K562 (cell line): ENCODE data around the gene TRNT1. TPM values are rescaled to one million over a fixed set of nuclear protein-coding genes. Genes with fewer than 3 reads are reported as not detected.

ENCODE experiments used
- ATAC-seq: fragments of 200-7000 bp; cut with Tn5 transposase; 3 replicates; pipeline ENCODE4 v1.9.1; 2020; ENCODE audit warnings: moderate library complexity
- BruUV-seq: library from RNA; stranded (reverse); fragments of 400-500 nt; replicated peaks from 2 replicates; lab custom pipeline; 2021; lab: Mats Ljungman, UMichigan
- CTCF ChIA-PET: fragments of 300-600 bp; formaldehyde crosslinking; extraction: SDS; loops from one replicate; lab custom pipeline; 2021; ENCODE audit warnings: low intra/inter-chr PET ratio; lab: Yijun Ruan, JAX
- POLR2A ChIA-PET: fragments of 300-600, 350-650 bp; sonication (Branson Sonifier 250); formaldehyde crosslinking; extraction: SDS; loops from one replicate; lab custom pipeline; 2021; ENCODE audit warnings: antibody characterized with exemption, inconsistent platforms; lab: Yijun Ruan, JAX
- DNase-seq, 4 experiments: peaks; one replicate each; pipeline versions ENCODE4 v3.0.0 to v3.0.0-alpha.2; 2011 to 2018; ENCODE audit warnings: low spot score in 3 of 4, mixed read lengths in 3 of 4; ENCODE audit errors: extremely low read depth in 1 of 4
- FAIRE-seq: peaks from 2 replicates; lab custom pipeline; 2011; peaks lifted over from hg19 to GRCh38; lab: Jason Lieb, UNC
- H2AFZ ChIP-seq: 2 replicates; pipeline ENCODE4 v1.6.0; 2011; ENCODE audit warnings: low read depth, low read length, control low read depth, inconsistent platforms
- H3K27ac ChIP-seq: fragments of 200-600 bp; 3 replicates; pipeline ENCODE4 v1.8.0; 2011; ENCODE audit warnings: low read depth, mild to moderate bottlenecking, control low read depth, inconsistent platforms, low read length, moderate library complexity, mixed read lengths; ENCODE audit errors: extremely low read depth
- H3K27me3 ChIP-seq, 2 experiments: fragments of 300-600 bp in 1 of 2; 2 replicates in 1 of 2; 3 replicates in 1 of 2; pipeline versions ENCODE4 v1.6.0 to v1.8.0; 2011; ENCODE audit warnings: inconsistent platforms in 2 of 2, low read length in 2 of 2, mild to moderate bottlenecking in 1 of 2, mixed read lengths in 1 of 2, moderate library complexity in 1 of 2; ENCODE audit not compliant: control insufficient read depth in 2 of 2, insufficient read depth in 2 of 2
- H3K36me3 ChIP-seq: fragments of 300-600 bp; 3 replicates; pipeline ENCODE4 v1.8.0; 2011; ENCODE audit warnings: mild to moderate bottlenecking, low read length, inconsistent platforms; ENCODE audit not compliant: control insufficient read depth, insufficient read depth
- H3K4me1 ChIP-seq, 2 experiments: fragments of 200-600 bp in 1 of 2; replicated peaks in 1 of 2; 2 replicates in 1 of 2; 3 replicates in 1 of 2; pipeline versions ENCODE4 v1.5.1 to v1.8.0; 2011; ENCODE audit warnings: inconsistent platforms in 2 of 2, low read length in 2 of 2, mild to moderate bottlenecking in 1 of 2, mixed read lengths in 1 of 2, moderate library complexity in 1 of 2; ENCODE audit not compliant: control insufficient read depth in 2 of 2, insufficient read depth in 2 of 2
- H3K4me2 ChIP-seq: 2 replicates; pipeline ENCODE4 v1.6.1; 2011; ENCODE audit warnings: low read length, control low read depth, inconsistent platforms, mixed read lengths; ENCODE audit not compliant: insufficient read depth
- H3K4me3 ChIP-seq: fragments of 200-600 bp; sonication (generic), shearing (Covaris generic); 2 replicates; pipeline ENCODE4 v1.5.1; 2016; ENCODE audit warnings: control low read depth, inconsistent platforms
- H3K79me2 ChIP-seq: fragments of 200-600 bp; 3 replicates; pipeline ENCODE4 v1.8.0; 2011; ENCODE audit warnings: low read length, inconsistent platforms; ENCODE audit not compliant: control insufficient read depth, insufficient read depth
- H3K9ac ChIP-seq, 2 experiments: 2 replicates each; pipeline versions ENCODE4 v1.6.0 to v1.6.1; 2011; ENCODE audit warnings: low read depth in 2 of 2, low read length in 2 of 2, control low read depth in 1 of 2, inconsistent platforms in 1 of 2, mild to moderate bottlenecking in 1 of 2, mixed read lengths in 1 of 2; ENCODE audit not compliant: insufficient read depth in 1 of 2
- H3K9me1 ChIP-seq: one replicate; pipeline ENCODE4 v1.6.0; 2011; ENCODE audit warnings: inconsistent platforms, mild to moderate bottlenecking, low read length, moderate library complexity; ENCODE audit not compliant: control insufficient read depth, insufficient read depth
- H3K9me3 ChIP-seq: replicated peaks from 2 replicates; pipeline ENCODE4 v1.5.1; 2011; ENCODE audit warnings: low read depth, low read length, inconsistent platforms; ENCODE audit not compliant: control insufficient read depth, insufficient read depth
- H4K20me1 ChIP-seq: replicated peaks from 2 replicates; pipeline ENCODE4 v1.6.1; 2011; ENCODE audit warnings: low read length, inconsistent platforms, mixed read lengths; ENCODE audit not compliant: control insufficient read depth, insufficient read depth
- CBFA2T3 ChIP-seq: fragments of 450-650 bp; IDR thresholded peaks from 2 replicates; pipeline ENCODE4 v1.6.1; 2017
- CTBP1 ChIP-seq: fragments of 450-650 bp; IDR thresholded peaks from 2 replicates; pipeline ENCODE4 v1.6.1; 2016; ENCODE audit warnings: borderline replicate concordance
- FUS ChIP-seq: fragments of 200-400 bp; formaldehyde crosslinking; optimal IDR thresholded peaks from 2 replicates; pipeline ENCODE3; 2017; ENCODE audit warnings: low read depth, low read length
- KDM5B ChIP-seq: fragments of 200-600 bp; sonication (generic); IDR thresholded peaks from 2 replicates; pipeline ENCODE4 v1.6.1; 2012; ENCODE audit warnings: low read depth, mild to moderate bottlenecking, moderate library complexity, low read length, control low read depth, inconsistent platforms; ENCODE audit not compliant: insufficient replicate concordance
- RAD21 ChIP-seq, 2 experiments: fragments of 250-450 bp in 1 of 2; fragments of 450-650 bp in 1 of 2; sonication (Bioruptor Pico) in 1 of 2; formaldehyde crosslinking in 1 of 2; IDR thresholded peaks in 1 of 2; conservative IDR thresholded peaks in 1 of 2; 2 replicates each; pipeline versions ENCODE4 v1.4.0 to v1.8.0; 2020 to 2022; ENCODE audit warnings: mild to moderate bottlenecking in 2 of 2, moderate library complexity in 1 of 2
- ZNF444 ChIP-seq: fragments of 250-450 bp; sonication (Bioruptor Pico); IDR thresholded peaks from 2 replicates; pipeline ENCODE4 v1.4.0; 2020; ENCODE audit warnings: mild to moderate bottlenecking, moderate library complexity
- ZNF551 ChIP-seq: fragments of 250-450 bp; sonication (Bioruptor Pico); IDR thresholded peaks from 2 replicates; pipeline ENCODE4 v1.5.0; 2021; ENCODE audit warnings: mild to moderate bottlenecking, moderate library complexity
- ZNF707 ChIP-seq: fragments of 250-450 bp; sonication (Bioruptor Pico); conservative IDR thresholded peaks from 2 replicates; pipeline ENCODE4 v1.8.0; 2022; ENCODE audit warnings: inconsistent platforms, mild to moderate bottlenecking, moderate library complexity
- in situ Hi-C: fragments of 300-500 bp; cut with MboI; formaldehyde crosslinking; loops from 4 replicates; pipeline ENCODE4 v1.15.0; 2018; ENCODE audit warnings: inconsistent platforms, mixed read lengths
- intact Hi-C: fragments of 100-400 bp; cut with micrococcal nuclease; formaldehyde crosslinking; loops from 2 replicates; pipeline ENCODE4 v1.14.2; 2022
- polyA plus RNA-seq, 8 experiments: library from polyadenylated mRNA; depleted of rRNA in 4 of 8; stranded (reverse) in 5 of 8; unstranded in 3 of 8; fragments of >200 nt; fragmentation: Nextera tagmentation in 2 of 8; fragmentation: Illumina TruSeq in 1 of 8; extraction: Ambion mirVana in 2 of 8; extraction: Trizol in 1 of 8; gene quantifications; 2 replicates each; pipeline versions ENCODE4 v1.2.1 to v1.2.3, GENCODE V29; 2011 to 2014; ENCODE audit warnings: inconsistent platforms in 1 of 8, missing spikeins in 1 of 8
- total RNA-seq, 7 experiments: library from RNA; depleted of rRNA in 6 of 7; stranded (reverse); fragments of >200 nt in 6 of 7; fragmentation: Illumina TruSeq in 2 of 7; extraction: Trizol in 2 of 7; gene quantifications; 2 replicates each; pipeline versions ENCODE4 v1.2.1 to v1.2.3, GENCODE V29; 2011 to 2021; ENCODE audit warnings: low replicate concordance in 1 of 7
- TF ChIP-seq, protein P1 (sequence below): IDR thresholded peaks from 2 replicates; pipeline ENCODE4 v1.6.1; 2011; ENCODE audit warnings: borderline replicate concordance, low read depth, mild to moderate bottlenecking, moderate library complexity, low read length; ENCODE audit not compliant: insufficient read depth, poor library complexity, severe bottlenecking

The TRNT1 gene
- total and polyA plus RNA-seq, 9 of the 15 experiments (the other 6 are each of a cell fraction or from before 2014, with no cell fraction given): 38.1 to 58.2 (median 47.4) TPM

DNA sequence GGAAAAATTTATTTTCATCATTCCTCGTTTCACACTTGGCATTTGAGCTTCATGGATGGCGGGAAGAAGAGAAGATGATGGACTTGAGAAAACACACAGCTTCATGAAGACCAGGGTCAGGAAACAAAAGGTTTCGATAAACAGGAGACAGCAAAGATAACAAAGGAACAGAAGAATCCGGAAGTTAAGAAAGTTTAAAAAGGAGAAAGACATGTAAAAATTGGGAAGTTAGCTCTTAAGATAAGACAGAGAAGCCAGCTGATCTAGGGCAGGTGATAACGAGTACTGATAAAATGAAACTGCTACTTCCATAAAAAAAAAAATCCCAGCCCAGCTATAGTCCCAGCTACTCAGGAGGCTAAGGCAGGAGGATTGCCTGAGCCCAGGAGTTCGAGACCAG lies 40.5 kb upstream of the TRNT1 start (continued):
- TF ChIP-seq, protein P1, sequence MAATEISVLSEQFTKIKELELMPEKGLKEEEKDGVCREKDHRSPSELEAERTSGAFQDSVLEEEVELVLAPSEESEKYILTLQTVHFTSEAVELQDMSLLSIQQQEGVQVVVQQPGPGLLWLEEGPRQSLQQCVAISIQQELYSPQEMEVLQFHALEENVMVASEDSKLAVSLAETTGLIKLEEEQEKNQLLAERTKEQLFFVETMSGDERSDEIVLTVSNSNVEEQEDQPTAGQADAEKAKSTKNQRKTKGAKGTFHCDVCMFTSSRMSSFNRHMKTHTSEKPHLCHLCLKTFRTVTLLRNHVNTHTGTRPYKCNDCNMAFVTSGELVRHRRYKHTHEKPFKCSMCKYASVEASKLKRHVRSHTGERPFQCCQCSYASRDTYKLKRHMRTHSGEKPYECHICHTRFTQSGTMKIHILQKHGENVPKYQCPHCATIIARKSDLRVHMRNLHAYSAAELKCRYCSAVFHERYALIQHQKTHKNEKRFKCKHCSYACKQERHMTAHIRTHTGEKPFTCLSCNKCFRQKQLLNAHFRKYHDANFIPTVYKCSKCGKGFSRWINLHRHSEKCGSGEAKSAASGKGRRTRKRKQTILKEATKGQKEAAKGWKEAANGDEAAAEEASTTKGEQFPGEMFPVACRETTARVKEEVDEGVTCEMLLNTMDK: no peak
- TF ChIP-seq CBFA2T3: no peak
- TF ChIP-seq ZNF444 (CRISPR knock-in tag): no peak
- TF ChIP-seq RAD21 (CRISPR knock-in tag; conservative IDR thresholded peaks at IDR 0.05 in 1 of 2, IDR thresholded peaks at IDR 0.05 in 1 of 2): 0 out of 4 replicates have a peak, but pooled peaks of 1 of the 2 experiments have one; percentile 11
- TF ChIP-seq FUS: no peak
- no peak for TF ChIP-seq ZNF551 (CRISPR knock-in tag)
- TF ChIP-seq CTBP1: peak; percentile 45; the same call in 1 of the 2 replicates

DNA sequence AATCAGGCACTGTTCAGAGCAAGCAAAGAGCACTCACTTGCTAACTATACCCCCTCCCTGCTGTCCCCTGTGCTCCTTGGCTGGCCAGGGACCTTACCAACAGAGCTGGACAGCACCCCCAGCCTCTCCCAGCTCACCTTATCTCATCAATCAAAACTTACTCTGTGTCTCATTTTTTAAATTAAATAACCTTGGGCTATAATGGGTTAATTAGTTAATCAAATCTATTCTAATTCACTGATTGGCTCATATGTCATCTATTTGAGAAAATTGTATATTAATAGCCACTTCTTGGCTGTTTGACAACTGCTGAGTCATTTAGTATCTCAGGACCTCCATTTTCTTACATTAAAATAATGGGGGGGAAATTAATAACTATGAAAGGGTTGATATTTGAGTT lies 39.5 kb upstream of the TRNT1 start:
- intact Hi-C loops (no loop called here), in situ Hi-C loops (no loop called here)
- FAIRE-seq: no peak
- TF ChIP-seq KDM5B (no peak), ZNF707 (CRISPR knock-in tag) (no peak)
- no peaks in the 10 kb centered on the region for H4K20me1 ChIP-seq
- no peak overlapping the region for H3K27ac ChIP-seq
- H3K9me1 ChIP-seq: no peaks in the 10 kb centered on the region
- POLR2A ChIA-PET: interaction anchor here (0.6 to 1.2 kb wide), 2 partner anchors 234 to 682 kb away, joined by 4 read pairs; no protein-coding TSS in a partner anchor
- H2AFZ ChIP-seq: no peak overlapping the region
- H3K36me3 ChIP-seq: no peaks in the 10 kb centered on the region
- CTCF ChIA-PET: no interaction called here
- H3K9me3 ChIP-seq: no peaks in the 10 kb centered on the region
- no peak overlapping the region for H3K4me3 ChIP-seq
- no TSS peak for BruUV-seq
- no peak overlapping the region for H3K9ac ChIP-seq
- no peak for ATAC-seq
- H3K79me2 ChIP-seq: no peaks in the 10 kb centered on the region
- DNase-seq: no peak
- H3K4me1 ChIP-seq: peaks cover 0 to 7% of the 10 kb centered on the region in 2 experiments; a peak in 2 of 5 replicates
- H3K27me3 ChIP-seq: peaks cover 0 to 4% of the 10 kb centered on the region in 2 experiments; a peak in 2 of 5 replicates
- no peak overlapping the region for H3K4me2 ChIP-seq
